K562 (cell line): ENCODE measurements around the gene PCAT6. TPM values are rescaled to one million over a fixed set of nuclear protein-coding genes. Genes with fewer than 3 reads are reported as not detected.

Source experiments
- CHCHD3 ChIP-seq: fragments of 250-450 bp; sonication (Bioruptor Pico); IDR thresholded peaks from 2 replicates; pipeline ENCODE4 v2.1.2; 2022; ENCODE audit warnings: mild to moderate bottlenecking
- CHD2 ChIP-seq: IDR thresholded peaks from 2 replicates; pipeline ENCODE4 v1.6.1; 2011; ENCODE audit warnings: low read depth, low read length
- CHD7 ChIP-seq: fragments of 200-600 bp; sonication (generic); IDR thresholded peaks from one replicate; pipeline ENCODE4 v1.6.1; 2012; ENCODE audit warnings: mild to moderate bottlenecking, low read depth, low read length, inconsistent platforms
- ETV6 ChIP-seq, 3 experiments: fragments of 150-350 bp in 1 of 3; sonication (generic) in 1 of 3; formaldehyde crosslinking in 1 of 3; IDR thresholded peaks; 2 replicates each; pipeline versions ENCODE4 v1.6.1 to v1.8.0; 2014 to 2022; ENCODE audit warnings: borderline replicate concordance in 2 of 3, low read depth in 2 of 3, antibody characterized with exemption in 1 of 3, low read length in 1 of 3, mild to moderate bottlenecking in 1 of 3, missing genetic modification reagents in 1 of 3
- FOSL1 ChIP-seq: fragments of 200-800 bp; sonication (Bioruptor generic); conservative IDR thresholded peaks from 2 replicates; pipeline ENCODE4 v1.6.1; 2016; ENCODE audit warnings: missing genetic modification characterization, missing compliant biosample characterization
- FOXJ3 ChIP-seq: sonication (generic); formaldehyde crosslinking; IDR thresholded peaks from 2 replicates; pipeline ENCODE4 v1.4.0; 2020; ENCODE audit warnings: mild to moderate bottlenecking, missing genetic modification reagents
- MCM5 ChIP-seq: fragments of 450-650 bp; IDR thresholded peaks from 2 replicates; pipeline ENCODE4 v1.6.1; 2016; ENCODE audit warnings: low read depth
- ZBED1 ChIP-seq: IDR thresholded peaks from 2 replicates; pipeline ENCODE4 v1.6.1; 2014
- ZNF280A ChIP-seq: fragments of 450-650 bp; IDR thresholded peaks from 2 replicates; pipeline ENCODE4 v1.6.1; 2018; ENCODE audit warnings: mild to moderate bottlenecking, low read depth; ENCODE audit not compliant: partially characterized antibody
- ZNF830 ChIP-seq: fragments of 250-450 bp; sonication (Bioruptor Pico); IDR thresholded peaks from 2 replicates; pipeline ENCODE4 v1.5.0; 2021; ENCODE audit warnings: mild to moderate bottlenecking
- polyA plus RNA-seq, 8 experiments: library from polyadenylated mRNA; depleted of rRNA in 4 of 8; stranded (reverse) in 5 of 8; unstranded in 3 of 8; fragments of >200 nt; fragmentation: Nextera tagmentation in 2 of 8; fragmentation: Illumina TruSeq in 1 of 8; extraction: Ambion mirVana in 2 of 8; extraction: Trizol in 1 of 8; gene quantifications; 2 replicates each; pipeline versions ENCODE4 v1.2.1 to v1.2.3, GENCODE V29; 2011 to 2014; ENCODE audit warnings: inconsistent platforms in 1 of 8, missing spikeins in 1 of 8
- total RNA-seq, 7 experiments: library from RNA; depleted of rRNA in 6 of 7; stranded (reverse); fragments of >200 nt in 6 of 7; fragmentation: Illumina TruSeq in 2 of 7; extraction: Trizol in 2 of 7; gene quantifications; 2 replicates each; pipeline versions ENCODE4 v1.2.1 to v1.2.3, GENCODE V29; 2011 to 2021; ENCODE audit warnings: low replicate concordance in 1 of 7
- TF ChIP-seq, protein P1 (sequence below): fragments of 450-650 bp; IDR thresholded peaks from 2 replicates; pipeline ENCODE4 v1.6.1; 2016; ENCODE audit warnings: antibody characterized with exemption

Gene PCAT6
- total and polyA plus RNA-seq, 9 of the 15 experiments (the other 6 are each of a cell fraction or from before 2014, with no cell fraction given), result 0.25 to 2.4 (median 0.54) TPM; not detected in 1

- TF ChIP-seq CHD7, result no peak
- no peak for TF ChIP-seq FOXJ3
- TF ChIP-seq ZNF830 (CRISPR knock-in tag), result no peak
- no peak for TF ChIP-seq MCM5
- no peak for TF ChIP-seq ETV6 (IDR thresholded peaks at IDR 0.05; ENCODE audit: borderline replicate concordance in 1 of 2, low read depth in 2 of 2, low read length in 1 of 2)
- TF ChIP-seq ETV6 (CRISPR knock-in tag; IDR thresholded peaks at IDR 0.05; ENCODE audit: borderline replicate concordance), result no peak
- TF ChIP-seq ZBED1, result no peak
- TF ChIP-seq CHD2, result no peak
- no peak for TF ChIP-seq ZNF280A
- no peak for TF ChIP-seq CHCHD3 (CRISPR knock-in tag)
- TF ChIP-seq FOSL1 (tag), result peak; percentile 61
- TF ChIP-seq, protein P1, sequence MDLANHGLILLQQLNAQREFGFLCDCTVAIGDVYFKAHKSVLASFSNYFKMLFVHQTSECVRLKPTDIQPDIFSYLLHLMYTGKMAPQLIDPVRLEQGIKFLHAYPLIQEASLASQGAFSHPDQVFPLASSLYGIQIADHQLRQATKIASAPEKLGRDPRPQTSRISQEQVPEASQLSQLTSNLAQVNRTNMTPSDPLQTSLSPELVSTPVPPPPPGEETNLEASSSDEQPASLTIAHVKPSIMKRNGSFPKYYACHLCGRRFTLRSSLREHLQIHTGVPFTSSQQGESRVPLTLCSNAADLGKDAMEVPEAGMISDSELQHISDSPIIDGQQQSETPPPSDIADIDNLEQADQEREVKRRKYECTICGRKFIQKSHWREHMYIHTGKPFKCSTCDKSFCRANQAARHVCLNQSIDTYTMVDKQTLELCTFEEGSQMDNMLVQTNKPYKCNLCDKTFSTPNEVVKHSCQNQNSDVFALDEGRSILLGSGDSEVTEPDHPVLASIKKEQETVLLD, result no peak
Observed at GRCh38 chr1:202802998-202803932, 7.5 kb upstream of the PCAT6 start (continued).
